WTC11 (cell line): ENCODE measurements around the gene ITPR1.

Experiments used
- IRF2 ChIP-seq: sonication (generic); formaldehyde crosslinking; IDR thresholded peaks from 2 replicates; pipeline ENCODE4 v1.8.0; 2022; ENCODE audit warnings: low read depth, missing genetic modification reagents, borderline replicate concordance
- NFE2L1 ChIP-seq: sonication (generic); formaldehyde crosslinking; IDR thresholded peaks from 2 replicates; pipeline ENCODE4 v1.8.1; 2023; ENCODE audit warnings: missing genetic modification reagents
- SP1 ChIP-seq: sonication (generic); formaldehyde crosslinking; conservative IDR thresholded peaks from 2 replicates; pipeline ENCODE4 v1.8.1; 2022; ENCODE audit warnings: missing genetic modification reagents
- TEAD4 ChIP-seq: sonication (generic); formaldehyde crosslinking; IDR thresholded peaks from 2 replicates; pipeline ENCODE4 v1.8.0; 2022; ENCODE audit warnings: mild to moderate bottlenecking, missing genetic modification reagents
- TF ChIP-seq, protein P1 (sequence below): fragments of 200-600 bp; IDR thresholded peaks from 2 replicates; pipeline ENCODE4 v1.8.0; 2022; ENCODE audit warnings: antibody characterized with exemption
- TF ChIP-seq, protein P2 (sequence below): sonication (generic); formaldehyde crosslinking; IDR thresholded peaks from 2 replicates; pipeline ENCODE4 v1.8.1; 2023; ENCODE audit warnings: mild to moderate bottlenecking, missing genetic modification reagents, moderate library complexity
- TF ChIP-seq, protein P3 (sequence below): sonication (generic); formaldehyde crosslinking; conservative IDR thresholded peaks from 2 replicates; pipeline ENCODE4 v1.8.1; 2022; ENCODE audit warnings: mild to moderate bottlenecking, missing genetic modification reagents
- TF ChIP-seq, protein P4 (sequence below): sonication (generic); formaldehyde crosslinking; IDR thresholded peaks from 2 replicates; pipeline ENCODE4 v1.8.0; 2022; ENCODE audit warnings: mild to moderate bottlenecking, missing genetic modification reagents

DNA sequence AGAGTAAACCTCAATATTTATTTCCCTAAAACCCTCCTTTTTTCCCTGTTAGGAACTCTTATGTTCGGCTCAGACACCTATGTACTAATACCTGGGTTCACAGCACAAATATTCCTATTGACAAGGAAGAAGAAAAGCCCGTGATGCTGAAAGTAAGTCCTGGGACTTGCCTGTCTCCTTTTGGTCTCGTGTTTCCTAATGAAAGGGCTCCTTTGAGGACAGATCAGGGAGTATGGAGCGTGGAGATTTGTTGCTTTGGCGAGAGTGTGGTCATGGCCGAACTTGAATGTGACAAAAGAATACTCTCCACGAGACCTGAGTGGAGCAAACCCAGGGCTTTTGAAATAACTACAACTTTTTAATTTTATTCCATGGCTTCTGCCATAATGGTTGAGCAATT, 167.8 kb downstream of the ITPR1 start:
- TF ChIP-seq, protein P1, sequence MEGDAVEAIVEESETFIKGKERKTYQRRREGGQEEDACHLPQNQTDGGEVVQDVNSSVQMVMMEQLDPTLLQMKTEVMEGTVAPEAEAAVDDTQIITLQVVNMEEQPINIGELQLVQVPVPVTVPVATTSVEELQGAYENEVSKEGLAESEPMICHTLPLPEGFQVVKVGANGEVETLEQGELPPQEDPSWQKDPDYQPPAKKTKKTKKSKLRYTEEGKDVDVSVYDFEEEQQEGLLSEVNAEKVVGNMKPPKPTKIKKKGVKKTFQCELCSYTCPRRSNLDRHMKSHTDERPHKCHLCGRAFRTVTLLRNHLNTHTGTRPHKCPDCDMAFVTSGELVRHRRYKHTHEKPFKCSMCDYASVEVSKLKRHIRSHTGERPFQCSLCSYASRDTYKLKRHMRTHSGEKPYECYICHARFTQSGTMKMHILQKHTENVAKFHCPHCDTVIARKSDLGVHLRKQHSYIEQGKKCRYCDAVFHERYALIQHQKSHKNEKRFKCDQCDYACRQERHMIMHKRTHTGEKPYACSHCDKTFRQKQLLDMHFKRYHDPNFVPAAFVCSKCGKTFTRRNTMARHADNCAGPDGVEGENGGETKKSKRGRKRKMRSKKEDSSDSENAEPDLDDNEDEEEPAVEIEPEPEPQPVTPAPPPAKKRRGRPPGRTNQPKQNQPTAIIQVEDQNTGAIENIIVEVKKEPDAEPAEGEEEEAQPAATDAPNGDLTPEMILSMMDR: no peak
- TF ChIP-seq TEAD4 (CRISPR knock-in tag) (no peak), IRF2 (no peak), NFE2L1 (CRISPR knock-in tag) (no peak), SP1 (CRISPR knock-in tag) (no peak)
- TF ChIP-seq, protein P2, sequence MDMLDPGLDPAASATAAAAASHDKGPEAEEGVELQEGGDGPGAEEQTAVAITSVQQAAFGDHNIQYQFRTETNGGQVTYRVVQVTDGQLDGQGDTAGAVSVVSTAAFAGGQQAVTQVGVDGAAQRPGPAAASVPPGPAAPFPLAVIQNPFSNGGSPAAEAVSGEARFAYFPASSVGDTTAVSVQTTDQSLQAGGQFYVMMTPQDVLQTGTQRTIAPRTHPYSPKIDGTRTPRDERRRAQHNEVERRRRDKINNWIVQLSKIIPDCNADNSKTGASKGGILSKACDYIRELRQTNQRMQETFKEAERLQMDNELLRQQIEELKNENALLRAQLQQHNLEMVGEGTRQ (CRISPR knock-in tag): no peak
- TF ChIP-seq, protein P3, sequence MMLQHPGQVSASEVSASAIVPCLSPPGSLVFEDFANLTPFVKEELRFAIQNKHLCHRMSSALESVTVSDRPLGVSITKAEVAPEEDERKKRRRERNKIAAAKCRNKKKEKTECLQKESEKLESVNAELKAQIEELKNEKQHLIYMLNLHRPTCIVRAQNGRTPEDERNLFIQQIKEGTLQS (CRISPR knock-in tag): no peak
- TF ChIP-seq, protein P4, sequence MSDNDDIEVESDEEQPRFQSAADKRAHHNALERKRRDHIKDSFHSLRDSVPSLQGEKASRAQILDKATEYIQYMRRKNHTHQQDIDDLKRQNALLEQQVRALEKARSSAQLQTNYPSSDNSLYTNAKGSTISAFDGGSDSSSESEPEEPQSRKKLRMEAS (CRISPR knock-in tag): no peak
